NCI-H146 treated with DMSO at 0.1 percent for 48 hours (cell line): Measurements from ENCODE around the gene WNT9A.
"Not testable (repeated sequence)": the region's sequence is repeated elsewhere in the genome, so short reads cannot be mapped to it uniquely, and the experiment has no call there.

ENCODE experiments used
- DNase-seq: peaks from one replicate; lab custom pipeline; 2025; ENCODE audit not compliant: unreplicated experiment; lab: John Stamatoyannopoulos, UW

The WNT9A gene

GRCh38 chr1:227887697-227888403, 59.9 kb downstream of the WNT9A start:
- DNase-seq: no peak

DNA sequence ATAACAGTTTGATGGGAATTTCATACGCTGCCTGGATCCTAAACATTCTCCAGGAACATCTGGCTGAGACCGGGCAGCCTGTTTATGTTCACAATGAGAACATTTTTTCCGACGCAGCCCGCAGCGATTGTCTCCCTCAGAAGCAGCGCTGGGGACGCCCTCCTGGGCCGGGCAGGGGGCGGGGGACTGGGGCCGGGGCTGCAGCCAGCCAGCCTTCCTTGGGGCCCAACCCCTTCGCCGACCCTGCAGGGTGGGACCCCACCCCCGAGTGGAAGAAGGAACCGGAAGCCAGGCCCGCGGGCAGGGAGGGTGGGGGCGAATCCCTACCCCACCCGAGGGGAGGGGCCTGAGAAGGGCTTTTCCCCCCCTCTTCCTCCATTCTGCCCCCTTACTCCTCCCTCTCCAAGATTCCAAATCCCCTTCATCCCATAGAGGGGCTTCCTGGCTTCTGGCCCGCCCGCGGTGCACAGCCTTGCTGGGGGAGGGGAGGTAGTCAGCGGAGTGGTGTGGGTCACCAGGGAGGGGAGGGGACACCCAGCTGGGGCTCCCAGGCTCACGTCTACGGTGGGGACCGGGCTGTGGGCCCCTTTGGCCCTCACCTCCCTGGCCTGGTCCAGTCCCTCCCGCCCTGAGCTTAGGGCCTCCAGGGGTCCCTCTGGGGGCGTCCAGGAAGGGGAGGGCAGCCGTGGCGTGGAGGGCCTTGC, 60.6 kb downstream of the WNT9A start:
- peak; percentile 26 for DNase-seq

DNA sequence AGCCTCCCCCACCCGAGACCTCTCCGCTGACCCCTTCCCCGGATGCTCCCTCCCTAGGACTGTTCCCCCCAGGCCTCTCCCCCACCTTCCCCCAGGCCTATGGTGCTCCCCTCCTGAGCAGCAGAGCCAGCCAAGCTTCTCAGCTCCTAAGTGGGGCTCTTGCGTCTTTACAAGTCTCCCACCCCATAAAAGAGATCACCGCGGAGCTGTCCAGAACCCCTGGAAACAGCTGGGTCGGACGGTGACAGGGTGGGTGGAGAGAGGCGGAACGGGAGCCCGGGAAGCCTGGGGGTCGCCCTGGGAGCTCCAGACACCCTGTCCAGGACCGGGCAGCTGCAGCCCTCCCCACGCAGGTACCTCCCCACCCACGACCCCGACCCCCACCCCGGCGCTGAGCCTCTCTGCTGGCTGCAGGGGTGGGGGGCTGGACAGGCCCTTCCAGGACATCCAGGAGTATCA, 61.2 kb downstream of the WNT9A start:
- DNase-seq: no peak

GRCh38 chr1:227885648-227886502, 61.9 kb downstream of the WNT9A start:
- DNase-seq: no peak

DNA sequence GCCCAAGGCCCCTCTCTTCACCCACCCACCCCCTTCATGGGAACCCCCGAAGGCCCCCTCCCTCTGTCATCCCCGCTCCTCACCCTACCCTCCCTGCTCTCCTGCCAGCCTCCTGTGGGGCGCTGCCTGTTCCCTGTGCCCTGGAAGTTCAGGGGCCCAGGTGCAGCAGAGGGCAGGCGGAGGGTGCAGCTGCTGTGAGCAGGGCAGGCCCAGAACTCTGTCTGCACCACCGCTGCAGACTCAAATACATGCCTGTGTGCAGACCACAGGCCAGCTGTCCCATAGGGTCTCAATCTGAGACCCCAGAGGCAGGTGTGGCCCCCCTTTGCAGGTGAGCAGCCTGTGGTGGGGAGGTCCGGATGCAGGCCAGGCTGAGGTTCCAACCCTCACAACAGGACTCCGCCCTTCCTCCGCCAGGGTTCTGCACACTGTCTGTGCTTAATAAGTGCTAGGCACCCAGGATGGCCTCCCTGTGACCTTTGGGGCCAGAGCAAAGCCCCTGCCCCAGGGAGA, 62.5 kb downstream of the WNT9A start:
- no peak for DNase-seq

DNA sequence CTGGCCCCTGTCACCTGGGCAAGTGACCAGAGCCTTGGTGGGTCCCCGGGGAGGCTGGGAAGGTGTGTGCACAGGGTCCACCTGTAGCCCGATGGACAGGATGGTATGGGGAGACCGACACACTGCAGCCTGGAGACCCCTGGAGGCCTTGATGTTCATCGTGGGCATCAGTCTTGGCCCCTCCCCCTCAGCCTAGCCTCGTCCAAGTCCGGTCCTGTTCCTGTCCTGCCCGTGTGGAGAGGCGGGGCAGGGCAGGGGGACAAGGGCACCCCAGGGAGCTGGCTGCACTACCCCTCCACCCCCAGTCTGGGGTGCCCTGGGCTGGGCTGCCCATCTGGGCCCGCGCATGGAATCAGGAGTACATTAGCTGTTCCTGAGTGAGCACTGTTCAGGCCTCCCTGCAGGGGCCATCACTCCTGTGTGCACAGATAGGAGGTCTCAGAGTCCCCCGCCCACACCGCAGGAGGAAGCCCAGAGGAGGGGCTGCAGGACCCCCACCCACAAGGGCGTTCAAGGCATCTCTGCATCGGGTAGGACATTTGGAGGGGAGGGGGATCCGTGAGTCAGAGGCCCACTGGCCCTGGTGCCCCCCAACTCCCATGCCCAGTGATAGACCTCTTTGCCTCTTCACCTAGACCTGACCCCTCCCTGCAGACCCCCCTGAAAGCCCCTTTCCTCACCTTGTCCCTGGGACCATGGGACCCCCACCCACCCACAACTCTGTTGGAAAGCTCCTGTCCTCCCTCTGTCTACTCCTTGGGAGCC, 63.2 kb downstream of the WNT9A start:
- DNase-seq: no peak

- DNase-seq: no peak
These were observed 64.0 kb downstream of the WNT9A start for GRCh38 chr1:227883641-227884301.

DNA sequence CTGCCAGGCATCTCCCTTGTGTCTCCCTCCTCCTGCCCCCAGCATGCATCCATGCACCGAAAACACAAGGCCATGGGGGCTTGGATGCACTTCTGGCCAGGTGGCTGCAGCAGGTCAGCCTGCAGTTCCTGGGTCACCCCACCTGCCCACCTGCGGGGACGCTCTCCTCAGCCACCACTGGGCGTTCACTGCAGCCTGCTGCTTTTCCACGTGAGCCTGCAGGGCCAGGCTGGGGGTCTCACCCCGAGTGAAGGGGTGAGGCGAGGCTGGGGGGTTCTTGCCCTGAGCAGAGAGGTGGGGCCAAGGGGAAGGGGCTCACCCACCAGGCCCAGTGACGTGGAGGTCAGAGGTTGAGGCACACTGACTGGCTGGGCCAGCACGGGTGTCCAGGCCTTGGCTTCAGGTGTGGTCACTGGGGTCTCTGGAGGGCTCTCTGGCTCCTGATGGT, 64.6 kb downstream of the WNT9A start:
- no peak for DNase-seq

GRCh38 chr1:227880342-227880924, 67.3 kb downstream of the WNT9A start:
- DNase-seq: no peak

DNA sequence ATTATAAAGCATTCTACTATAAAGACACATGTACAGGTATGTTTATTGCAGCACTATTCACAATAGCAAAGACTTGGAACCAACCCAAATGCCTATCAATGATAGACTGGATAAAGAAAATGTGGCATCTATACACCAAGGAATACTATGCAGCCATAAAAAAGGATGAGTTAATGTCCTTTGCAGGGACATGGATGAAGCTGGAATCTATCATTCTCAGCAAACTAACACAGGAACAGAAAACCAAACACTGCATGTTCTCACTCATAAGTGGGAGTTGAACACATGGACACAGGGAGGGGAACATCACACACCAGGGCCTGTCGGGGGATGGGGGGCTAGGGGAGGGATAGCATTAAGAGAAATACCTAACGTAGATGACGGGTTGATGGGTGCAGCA, 69.9 kb downstream of the WNT9A start:
- DNase-seq: not testable (repeated sequence)

GRCh38 chr1:227871892-227872291, 75.8 kb downstream of the WNT9A start:
- DNase-seq: not testable (repeated sequence)

GRCh38 chr1:227870366-227870765, 77.4 kb downstream of the WNT9A start:
- DNase-seq: no peak

GRCh38 chr1:227869851-227870305, 77.9 kb downstream of the WNT9A start:
- no peak for DNase-seq

- no peak for DNase-seq
These were observed 78.4 kb downstream of the WNT9A start for GRCh38 chr1:227869279-227869842.
